SHP77 treated with DMSO at 0.1 percent for 48 hours (cell line): Measurements from ENCODE around the gene YTHDF2.

ENCODE experiments used
- DNase-seq: peaks from one replicate; lab custom pipeline; 2025; lab: John Stamatoyannopoulos, UW

The YTHDF2 gene

DNA sequence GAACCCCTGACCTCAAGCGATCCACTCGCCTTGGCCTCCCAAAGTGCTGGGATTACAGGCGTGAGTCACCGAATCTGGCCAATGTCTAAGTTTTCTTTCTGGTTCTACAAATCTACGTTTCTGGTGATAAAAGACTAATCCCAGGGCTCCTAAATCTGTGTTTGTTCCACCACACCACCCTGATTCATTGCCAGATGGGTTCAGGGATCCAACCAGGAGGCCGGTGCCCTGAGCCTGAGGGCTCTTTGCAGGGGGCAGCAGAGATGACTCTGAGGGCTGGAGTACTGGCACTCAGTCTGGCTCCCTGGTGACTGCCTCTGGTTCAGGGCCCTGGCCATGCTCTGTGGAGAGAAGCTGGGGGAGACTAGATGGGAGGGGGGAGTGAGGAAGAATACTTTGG is 64.7 kb downstream of the YTHDF2 start:
- DNase-seq, result no peak

DNA sequence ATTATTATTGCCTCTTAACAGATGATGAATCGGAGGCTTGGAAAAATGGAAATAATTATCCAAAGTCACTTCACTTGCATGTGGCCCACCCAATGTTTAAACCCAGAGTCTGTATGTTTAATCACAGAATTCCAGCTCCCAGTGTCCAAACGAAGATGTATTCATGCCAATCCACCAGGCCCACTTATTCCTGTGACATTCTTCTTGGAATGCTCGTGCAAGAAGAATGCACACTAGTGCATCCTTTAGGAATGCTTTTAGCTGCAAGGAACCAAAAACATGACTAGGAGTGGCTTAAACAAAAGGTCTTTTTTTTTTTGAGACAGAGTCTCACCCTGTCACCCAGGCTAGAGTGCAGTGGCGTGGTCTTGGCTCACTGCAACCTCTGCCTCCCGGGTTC is 66.3 kb downstream of the YTHDF2 start:
- DNase-seq, result no peak

DNA sequence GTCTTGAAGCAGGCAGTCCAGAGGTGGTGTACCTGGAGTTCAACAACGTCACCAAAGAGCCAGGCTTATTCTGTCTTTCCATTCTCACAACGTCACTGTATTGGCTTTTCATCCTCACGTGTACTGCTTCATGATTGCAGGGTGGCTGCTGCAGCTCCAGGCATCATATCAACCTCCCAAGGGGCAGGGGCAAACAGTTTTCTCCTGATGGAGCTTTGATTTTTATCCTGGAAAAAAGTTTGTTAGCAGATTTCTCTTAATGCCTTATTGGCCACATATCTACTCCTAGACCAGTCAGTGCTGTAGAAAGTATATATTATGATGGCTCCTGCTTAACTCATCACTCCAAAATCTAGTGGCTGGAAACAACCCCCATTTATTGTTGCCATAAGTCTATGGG is 66.9 kb downstream of the YTHDF2 start:
- DNase-seq, result no peak

- no peak for DNase-seq
Measured at GRCh38 chr1:28804071-28804470, 67.3 kb downstream of the YTHDF2 start.

- no peak for DNase-seq
Measured at GRCh38 chr1:28807046-28807445, 70.3 kb downstream of the YTHDF2 start.

GRCh38 chr1:28807986-28808385 is 71.2 kb downstream of the YTHDF2 start:
- DNase-seq, result no peak

GRCh38 chr1:28811369-28811765 is 74.6 kb downstream of the YTHDF2 start:
- DNase-seq, result no peak

DNA sequence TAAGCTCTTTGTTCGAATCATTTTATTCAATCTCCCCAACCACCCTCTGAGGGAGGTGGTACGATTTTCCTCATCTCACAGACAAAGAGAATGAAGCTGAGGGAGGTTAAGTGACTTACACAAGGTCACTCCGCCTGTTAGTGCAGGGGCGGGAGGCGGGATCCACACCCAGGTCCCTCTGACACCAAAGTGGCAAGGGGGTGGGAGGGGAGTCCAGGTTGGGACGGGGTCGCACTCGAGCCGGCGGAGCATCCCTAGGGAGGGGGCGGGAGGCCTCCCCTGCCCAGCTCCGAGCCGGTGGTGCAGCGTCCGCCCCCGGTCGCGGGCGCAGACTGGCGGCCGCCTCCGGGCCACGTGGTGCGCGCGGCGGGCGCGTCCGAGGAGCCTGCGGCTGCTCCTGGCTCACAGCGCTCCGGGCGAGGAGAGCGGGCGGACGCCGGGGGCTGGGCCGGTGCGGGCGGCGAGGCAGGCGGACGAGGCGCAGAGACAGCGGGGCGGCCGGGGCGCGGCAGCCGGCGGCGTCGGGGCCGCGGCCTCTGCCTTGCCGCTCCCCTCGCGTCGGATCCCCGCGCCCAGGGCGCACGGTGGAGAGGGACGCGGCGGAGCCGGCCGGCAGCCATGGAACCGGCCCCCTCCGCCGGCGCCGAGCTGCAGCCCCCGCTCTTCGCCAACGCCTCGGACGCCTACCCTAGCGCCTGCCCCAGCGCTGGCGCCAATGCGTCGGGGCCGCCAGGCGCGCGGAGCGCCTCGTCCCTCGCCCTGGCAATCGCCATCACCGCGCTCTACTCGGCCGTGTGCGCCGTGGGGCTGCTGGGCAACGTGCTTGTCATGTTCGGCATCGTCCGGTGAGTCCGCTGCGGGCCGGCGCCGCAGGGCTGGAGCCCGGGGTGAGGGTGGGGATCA is 75.3 kb downstream of the YTHDF2 start, which contains the start of gene OPRD1:
Gene OPRD1 (plus strand): TSS at position 405 of the 903 bp plus-strand sequence. CDS start 214 bp downstream, at position 619.
- DNase-seq, result no peak

DNA sequence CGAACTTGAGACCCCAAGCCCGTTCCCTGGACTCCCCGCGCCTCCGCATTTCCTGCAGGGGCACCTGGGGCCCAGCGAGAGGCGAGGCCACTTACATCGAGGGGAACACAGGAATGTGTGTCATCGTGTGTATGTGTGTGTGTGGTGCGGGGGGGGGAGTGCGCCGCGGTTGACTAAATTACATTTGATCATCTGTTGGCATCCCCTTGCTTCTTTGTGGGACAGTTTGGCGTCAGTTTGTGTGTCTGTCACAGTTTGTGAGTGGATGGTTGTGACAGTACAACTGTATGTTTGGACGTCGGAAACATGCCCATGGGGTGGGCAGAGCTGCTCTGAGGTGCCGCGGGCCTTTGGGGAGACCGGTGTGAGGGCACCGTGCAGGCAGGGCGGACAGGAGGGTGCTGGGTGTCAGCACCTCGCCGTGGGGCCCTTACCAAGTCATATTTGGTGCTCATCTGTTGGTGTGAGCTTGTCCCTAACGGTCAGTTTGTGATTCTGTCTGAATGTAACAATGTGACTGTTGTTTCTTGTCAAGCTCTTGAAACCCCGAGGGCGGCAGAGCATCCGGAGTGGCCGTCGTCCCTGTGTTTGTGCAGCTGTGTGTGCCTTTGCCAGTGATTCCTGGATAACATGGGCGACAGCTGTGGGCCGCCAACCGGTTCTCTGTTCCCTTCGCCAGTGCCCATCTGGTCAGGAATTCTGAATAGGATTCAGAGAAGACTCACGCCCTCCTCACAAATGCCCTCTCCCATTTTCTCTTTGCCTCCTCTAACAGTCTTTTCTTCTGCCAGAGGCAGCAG is 76.1 kb downstream of the YTHDF2 start:
- peak; percentile 93 for DNase-seq

DNA sequence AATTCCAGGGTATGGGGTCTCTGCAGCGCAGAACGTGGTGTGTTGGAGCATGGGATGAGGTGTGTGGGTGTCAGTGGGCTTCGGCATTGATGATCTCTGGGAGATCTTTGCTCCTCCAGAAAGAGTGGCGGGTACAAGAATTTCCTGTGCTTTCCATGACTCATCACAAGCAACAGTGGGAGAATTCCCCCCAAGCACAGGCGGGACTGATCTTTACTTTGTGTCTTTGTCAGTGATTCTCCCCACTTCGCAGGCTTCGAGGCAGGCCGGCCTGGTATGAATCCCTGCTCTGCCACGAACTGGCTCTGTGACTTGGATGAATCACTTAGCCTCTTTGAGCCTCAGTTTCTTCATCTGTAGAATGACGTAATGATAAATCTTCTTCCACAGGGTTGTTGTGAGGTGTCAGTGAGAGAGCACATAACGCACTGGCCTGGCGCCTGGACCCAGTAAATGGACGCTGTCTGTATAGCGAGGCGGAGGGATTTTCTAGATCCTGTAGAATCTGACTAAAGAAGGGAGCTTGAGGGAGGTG is 77.3 kb downstream of the YTHDF2 start:
- DNase-seq, result no peak

GRCh38 chr1:28815533-28816185 is 78.9 kb downstream of the YTHDF2 start:
- DNase-seq, result no peak

GRCh38 chr1:28817133-28817532 is 80.4 kb downstream of the YTHDF2 start:
- DNase-seq, result no peak

GRCh38 chr1:28819020-28819419 is 82.3 kb downstream of the YTHDF2 start:
- DNase-seq, result no peak
